ENCODE results near the gene TTLL5.
"Not testable (repeated sequence)": the region's sequence is repeated elsewhere in the genome, so short reads cannot be mapped to it uniquely, and the experiment has no call there.

The TTLL5 gene

GRCh38 chr14:75650253-75651058, 10.6 kb upstream of the TTLL5 start:
- no peak for DNase-seq

- no peak for DNase-seq
Observed at GRCh38 chr14:75653563-75653962, 7.5 kb upstream of the TTLL5 start.

- DNase-seq = peak; percentile 40
Observed at GRCh38 chr14:75654127-75654732, 6.8 kb upstream of the TTLL5 start.

DNA sequence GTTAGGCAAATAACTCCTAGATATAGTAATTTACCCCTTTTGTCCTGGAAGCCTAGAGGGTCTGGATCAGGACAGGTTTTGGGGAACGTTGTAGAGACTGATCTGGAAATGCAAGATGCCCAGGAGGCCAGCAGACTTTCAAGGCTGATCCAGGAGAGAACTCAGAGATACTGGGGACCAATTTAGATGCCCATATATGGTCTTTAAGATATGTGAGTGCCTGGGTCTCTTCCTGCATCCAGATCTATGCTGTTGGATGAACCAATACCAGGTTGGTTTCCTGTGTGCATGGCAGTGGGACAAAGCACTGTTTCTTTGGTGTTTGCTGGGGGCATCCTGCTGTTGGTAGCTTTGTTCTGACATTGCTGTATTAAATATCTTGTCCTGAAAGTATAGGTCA, 5.8 kb upstream of the TTLL5 start:
- no peak for DNase-seq

DNA sequence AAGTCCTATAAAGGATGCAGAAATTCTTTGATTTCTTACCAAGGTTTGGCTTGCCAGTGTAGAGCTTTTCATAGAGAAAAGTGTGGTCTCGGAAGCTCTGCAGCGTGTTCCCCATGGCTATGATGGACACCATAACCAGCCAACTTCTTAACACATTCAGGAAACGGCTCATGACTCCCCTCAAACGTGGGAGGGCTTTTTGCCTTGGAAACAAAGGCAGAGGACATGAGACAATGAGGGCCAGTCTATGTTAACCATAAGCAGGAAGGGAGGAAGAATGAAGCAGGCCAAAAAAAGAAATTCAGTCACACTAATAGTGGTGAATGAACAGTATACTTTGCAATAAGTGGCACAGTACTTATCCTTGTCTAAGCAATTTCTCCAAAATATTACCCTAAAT, 3.7 kb upstream of the TTLL5 start:
- DNase-seq = no peak

- DNase-seq = no peak
Observed at GRCh38 chr14:75658957-75659356, 2.1 kb upstream of the TTLL5 start.

GRCh38 chr14:75660238-75660629, 812 bp upstream of the TTLL5 start:
- DNase-seq = no peak

GRCh38 chr14:75661499-75661814, 411 bp downstream of the TTLL5 start:
- DNase-seq = no peak

GRCh38 chr14:75662966-75663365, 1.9 kb downstream of the TTLL5 start:
- DNase-seq = no peak

DNA sequence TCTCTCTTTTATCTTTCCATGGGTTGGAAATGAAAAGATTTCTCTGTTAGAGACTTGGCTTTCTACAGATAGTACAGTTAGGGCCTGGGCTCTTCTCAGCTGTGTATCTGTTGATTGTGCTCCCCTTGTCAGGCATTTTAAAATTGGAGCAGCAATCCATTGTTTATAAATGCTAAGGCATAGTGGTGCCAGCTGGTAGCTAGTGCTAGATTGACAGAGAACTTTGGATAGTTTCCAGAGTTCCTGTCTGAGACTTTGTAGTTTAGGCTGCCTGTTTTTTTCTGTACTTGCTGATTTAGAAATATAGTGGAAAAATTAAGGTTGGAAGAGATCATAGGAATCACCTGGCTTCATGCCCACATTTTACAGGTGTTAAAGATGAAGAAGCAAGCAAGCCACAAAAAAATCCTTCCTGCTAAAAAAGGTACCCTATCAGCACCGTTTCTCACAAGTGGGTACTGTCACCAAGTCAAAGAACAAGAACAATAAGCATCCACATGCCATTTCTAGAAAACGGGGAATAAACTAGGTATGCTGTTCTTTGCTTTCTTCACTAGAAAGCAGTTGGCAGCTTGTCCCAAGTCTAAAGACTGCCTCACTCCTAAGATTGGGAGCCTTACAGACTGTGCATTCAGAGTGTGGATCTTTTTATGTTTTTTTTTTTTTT, 6.2 kb downstream of the TTLL5 start:
- no peak for DNase-seq

DNA sequence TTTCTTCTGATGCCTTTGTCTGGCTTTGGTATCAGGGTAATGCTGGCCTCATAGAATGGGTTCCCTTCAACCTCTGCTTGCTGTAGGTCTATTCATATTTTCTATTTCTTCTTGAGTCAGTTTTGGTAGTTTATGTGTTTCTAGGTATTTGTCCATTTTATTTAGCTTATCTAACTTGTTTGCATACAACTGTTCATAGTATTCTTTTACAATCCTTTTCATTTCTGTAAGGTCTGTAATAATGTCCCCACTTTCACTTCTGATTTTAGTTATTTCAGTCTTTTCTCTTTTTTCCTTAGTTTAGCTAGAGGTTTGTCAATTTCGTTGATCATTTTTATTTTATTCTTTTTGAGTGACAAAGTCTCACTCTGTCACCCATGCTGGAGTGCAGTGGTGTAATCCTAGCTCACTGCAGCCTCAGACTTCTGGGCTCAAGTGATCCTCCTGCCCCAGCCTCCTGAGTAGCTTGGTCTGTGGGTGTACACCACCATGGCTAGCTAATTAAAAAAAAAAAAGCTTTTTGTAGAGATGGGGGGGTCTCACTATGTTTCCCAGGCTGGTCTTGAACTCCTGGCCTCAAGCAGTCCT, 11.7 kb downstream of the TTLL5 start:
- no peak for DNase-seq

GRCh38 chr14:75673345-75674035, 12.4 kb downstream of the TTLL5 start:
- no peak for DNase-seq

DNA sequence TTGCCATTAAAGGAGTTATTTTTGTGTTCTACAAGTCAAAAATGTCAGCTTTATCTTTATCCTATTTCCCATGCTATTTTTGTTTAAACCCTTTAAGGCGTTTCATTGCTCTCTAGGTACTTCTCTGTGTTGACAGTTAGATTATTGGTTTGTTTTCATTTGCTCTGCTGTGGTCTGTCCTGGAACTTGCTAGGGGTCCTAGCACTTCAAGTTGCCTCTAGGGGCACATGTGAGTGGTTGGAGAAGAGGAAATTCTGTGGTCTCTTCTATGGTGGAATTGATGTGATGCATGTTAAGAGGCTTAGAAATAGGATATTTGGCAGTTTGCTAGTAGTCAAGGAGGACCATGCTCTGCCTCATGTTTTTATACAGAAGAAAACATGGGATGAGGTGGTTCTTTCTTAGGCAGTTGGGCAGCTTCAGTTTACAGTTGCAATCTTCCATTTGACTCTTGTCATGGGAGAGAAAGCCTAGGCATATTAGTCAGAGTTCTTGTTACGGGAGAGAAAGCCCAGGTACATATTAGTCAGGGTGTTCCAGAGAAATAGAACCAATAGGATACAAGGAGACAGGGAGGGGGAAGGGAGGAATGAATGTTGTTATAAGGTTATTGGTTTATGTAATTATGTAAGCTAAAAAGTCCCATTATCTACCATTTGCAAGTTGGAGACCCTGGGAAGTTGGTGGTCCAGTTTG, 14.4 kb downstream of the TTLL5 start:
- no peak for DNase-seq

GRCh38 chr14:75685910-75686309, 24.9 kb downstream of the TTLL5 start:
- no peak for DNase-seq

- no peak for DNase-seq
Observed at GRCh38 chr14:75689012-75689411, 28.0 kb downstream of the TTLL5 start.

- no peak for DNase-seq
Observed at GRCh38 chr14:75690010-75690409, 29.0 kb downstream of the TTLL5 start.

- DNase-seq = not testable (repeated sequence)
Observed at GRCh38 chr14:75695025-75695424, 34.0 kb downstream of the TTLL5 start.

DNA sequence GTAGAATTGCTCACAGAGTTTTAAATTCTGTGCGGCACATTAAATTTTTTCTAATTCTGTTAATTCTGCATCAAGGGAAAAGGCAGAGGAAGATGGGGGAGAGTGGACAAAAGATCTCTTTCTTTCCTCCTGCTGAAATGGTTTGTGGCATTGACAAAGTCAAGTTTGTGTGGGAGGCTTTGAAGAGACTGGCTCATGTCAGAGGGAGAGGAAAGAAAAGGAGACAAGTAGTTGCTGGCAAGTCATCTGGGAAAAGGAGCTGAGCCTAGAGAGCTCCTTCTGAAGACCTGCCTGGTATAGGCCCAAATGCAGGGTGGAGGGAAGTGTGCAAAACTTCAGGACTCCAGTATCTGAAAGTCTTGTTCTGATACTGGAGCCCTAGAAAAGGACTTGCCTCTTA, 36.3 kb downstream of the TTLL5 start:
- DNase-seq = no peak

DNA sequence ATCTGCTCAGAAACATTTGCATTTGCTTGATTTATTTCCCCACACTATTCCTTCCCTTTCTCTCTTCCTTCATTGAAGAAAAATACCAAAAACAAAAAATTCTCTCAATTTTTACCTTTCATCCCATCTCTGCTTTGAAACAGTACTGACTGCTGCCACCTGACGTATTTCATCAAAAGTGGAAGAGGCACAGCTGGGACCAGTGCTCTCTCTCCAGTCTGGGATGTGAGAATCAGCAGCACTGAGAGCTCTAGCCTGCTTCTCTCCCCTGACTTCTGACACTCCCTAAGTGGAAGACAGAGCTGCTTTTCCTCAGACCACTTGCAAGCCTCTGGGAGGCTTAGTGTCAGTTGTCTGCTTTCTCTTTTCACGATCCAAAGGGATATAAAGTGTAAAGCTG, 36.9 kb downstream of the TTLL5 start:
- DNase-seq = no peak

DNA sequence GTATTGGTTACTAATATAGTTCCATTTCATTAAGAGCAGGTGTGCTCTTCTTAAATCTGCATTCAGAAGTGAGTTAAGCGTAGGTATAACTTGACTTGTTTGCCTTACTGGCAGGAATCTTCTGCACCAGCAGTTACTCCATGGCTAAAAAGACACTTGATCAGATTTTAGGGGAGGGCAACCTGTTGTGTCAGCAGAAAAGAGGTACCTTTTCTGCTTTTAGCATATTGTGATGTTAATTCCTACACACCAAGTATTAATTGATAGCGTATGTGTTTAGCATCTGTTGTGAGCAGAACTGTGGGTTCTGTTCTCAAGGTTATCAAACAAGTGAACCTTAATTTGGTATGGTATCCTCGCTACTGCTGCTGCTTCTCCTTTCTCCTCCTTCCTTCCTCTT, 38.3 kb downstream of the TTLL5 start:
- no peak for DNase-seq

DNA sequence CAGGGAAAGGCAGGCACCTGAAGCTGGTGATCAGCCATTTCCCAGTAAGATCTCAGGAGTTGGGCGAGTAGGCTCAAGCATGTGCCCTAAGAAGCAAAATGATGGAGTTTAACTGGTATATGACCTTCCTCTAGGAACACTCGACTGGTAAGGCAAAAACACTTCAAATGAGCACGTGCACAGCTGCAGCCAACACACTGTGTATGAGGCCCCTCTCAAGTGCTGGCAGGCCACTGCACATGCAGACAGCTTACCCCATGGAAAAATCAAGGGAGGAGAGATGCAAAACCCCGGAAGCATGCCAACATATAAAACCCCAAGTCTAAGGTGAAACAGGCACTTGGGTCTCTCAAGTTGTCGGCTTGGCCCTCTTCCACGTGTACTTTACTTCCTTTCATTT, 39.2 kb downstream of the TTLL5 start:
- no peak for DNase-seq

- DNase-seq = no peak
Observed at GRCh38 chr14:75702122-75702521, 41.1 kb downstream of the TTLL5 start.

All from NCI-H1436 (cell line).